Esophagus muscularis mucosa (tissue), 4 donors: ENCODE results near the gene FOXN3.

Source experiments
- CTCF ChIP-seq, 3 experiments: fragments of 200-600 bp in 2 of 3; fragments of 450-650 bp in 1 of 3; sonication (generic) in 2 of 3; IDR thresholded peaks; one replicate each; pipeline ENCODE4 v1.5.1; 2017 to 2019; ENCODE audit warnings: antibody characterized with exemption in 3 of 3, mild to moderate bottlenecking in 2 of 3, moderate library complexity in 1 of 3
- EP300 ChIP-seq: sonication (generic); formaldehyde crosslinking; IDR thresholded peaks from one replicate; pipeline ENCODE4 v1.6.1; 2017; ENCODE audit warnings: antibody characterized with exemption
- POLR2A ChIP-seq: fragments of 450-650 bp; IDR thresholded peaks from one replicate; pipeline ENCODE4 v1.6.1; 2017; ENCODE audit warnings: antibody characterized with exemption, moderate library complexity, mild to moderate bottlenecking, low read depth
- POLR2AphosphoS5 ChIP-seq, 2 donors: sonication (generic); formaldehyde crosslinking; IDR thresholded peaks; one replicate each; pipeline ENCODE4 v1.6.1; 2017; ENCODE audit warnings: antibody characterized with exemption in 2 of 2

- no peak for TF ChIP-seq CTCF (IDR thresholded peaks at IDR 0.05)
- no peak for TF ChIP-seq EP300
- TF ChIP-seq POLR2A = no peak
- TF ChIP-seq POLR2AphosphoS5 (IDR thresholded peaks at IDR 0.05) = peak in 1 of 2 donors; percentile 32
Measured at GRCh38 chr14:89256283-89256682, 160.8 kb downstream of the FOXN3 start.
